Brain microvascular endothelial cell (primary cell): Measurements from ENCODE around the gene KCNT1.

Experiments
- DNase-seq: peaks from one replicate; pipeline ENCODE4 v3.0.0-alpha.2; 2020
- H3K27ac ChIP-seq: fragments of 250-450 bp; sonication (Bioruptor Pico); 2 replicates; pipeline ENCODE4 v1.5.1; 2020; ENCODE audit warnings: mild to moderate bottlenecking, moderate library complexity
- H3K27me3 ChIP-seq: fragments of 250-450 bp; sonication (Bioruptor Pico); replicated peaks from 2 replicates; pipeline ENCODE4 v1.5.1; 2020; ENCODE audit warnings: mild to moderate bottlenecking
- H3K36me3 ChIP-seq: fragments of 250-450 bp; sonication (Bioruptor Pico); replicated peaks from 2 replicates; pipeline ENCODE4 v1.5.1; 2020; ENCODE audit warnings: mild to moderate bottlenecking
- H3K4me3 ChIP-seq: 2 replicates; pipeline ENCODE4 v1.5.1; 2011; ENCODE audit warnings: low read depth, mild to moderate bottlenecking, control low read depth, low read length, moderate library complexity
- CTCF ChIP-seq: IDR thresholded peaks from 2 replicates; pipeline ENCODE4 v1.5.1; 2011; ENCODE audit warnings: low read depth, mild to moderate bottlenecking, moderate library complexity, low read length, control low read depth, inconsistent platforms; ENCODE audit errors: missing control alignments
- in situ Hi-C: cut with HindIII; loops from 2 replicates; pipeline ENCODE4 v1.10.0; 2017; ENCODE audit warnings: low sequenced_read_pairs, low pct_ligation_motif_present

KCNT1 gene

GRCh38 chr9:135801070-135801469 is 99.1 kb downstream of the KCNT1 start:
- TF ChIP-seq CTCF, result no peak
- in situ Hi-C loops, result no loop called here
- H3K36me3 ChIP-seq, result no peaks in the 10 kb centered on the region
- H3K4me3 ChIP-seq, result no peak overlapping the region
- H3K27me3 ChIP-seq, result no peaks in the 10 kb centered on the region
- no peak overlapping the region for H3K27ac ChIP-seq
- no peak for DNase-seq

- no peak for TF ChIP-seq CTCF
- in situ Hi-C loops, result no loop called here
- H3K4me3 ChIP-seq, result no peak overlapping the region
These were observed 101.0 kb downstream of the KCNT1 start for GRCh38 chr9:135802876-135803419.

DNA sequence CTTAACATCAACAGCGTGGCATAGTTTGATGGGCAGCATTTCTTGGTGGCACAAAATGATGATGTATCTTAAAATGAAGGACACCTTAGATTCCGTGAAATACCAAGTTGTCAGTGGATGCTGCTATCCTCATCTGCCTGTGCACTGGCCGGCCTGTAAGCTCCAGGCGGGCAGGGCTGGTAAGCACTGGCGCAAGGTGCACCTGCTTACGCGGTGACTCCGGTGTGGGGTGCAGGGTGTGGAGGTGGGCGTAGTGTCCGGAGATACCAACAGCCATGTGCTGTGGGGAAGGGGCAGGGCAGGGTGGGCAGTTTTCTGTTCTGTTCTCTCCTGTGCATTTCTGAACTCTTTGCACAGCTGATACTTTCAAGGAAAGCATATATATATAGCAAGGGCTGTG is 101.5 kb downstream of the KCNT1 start:
- DNase-seq, result no peak
- H3K36me3 ChIP-seq, result no peaks in the 10 kb centered on the region
- no peak overlapping the region for H3K27ac ChIP-seq
- no peak overlapping the region for H3K4me3 ChIP-seq
- in situ Hi-C loops, result no loop called here
- H3K27me3 ChIP-seq, result no peaks in the 10 kb centered on the region
- TF ChIP-seq CTCF, result no peak

More at GRCh38 chr9:135802876-135803419, 101.0 kb downstream of the KCNT1 start:
- DNase-seq, result no peak
- no peaks in the 10 kb centered on the region for H3K36me3 ChIP-seq
- H3K27me3 ChIP-seq, result no peaks in the 10 kb centered on the region
- H3K27ac ChIP-seq, result no peak overlapping the region

DNA sequence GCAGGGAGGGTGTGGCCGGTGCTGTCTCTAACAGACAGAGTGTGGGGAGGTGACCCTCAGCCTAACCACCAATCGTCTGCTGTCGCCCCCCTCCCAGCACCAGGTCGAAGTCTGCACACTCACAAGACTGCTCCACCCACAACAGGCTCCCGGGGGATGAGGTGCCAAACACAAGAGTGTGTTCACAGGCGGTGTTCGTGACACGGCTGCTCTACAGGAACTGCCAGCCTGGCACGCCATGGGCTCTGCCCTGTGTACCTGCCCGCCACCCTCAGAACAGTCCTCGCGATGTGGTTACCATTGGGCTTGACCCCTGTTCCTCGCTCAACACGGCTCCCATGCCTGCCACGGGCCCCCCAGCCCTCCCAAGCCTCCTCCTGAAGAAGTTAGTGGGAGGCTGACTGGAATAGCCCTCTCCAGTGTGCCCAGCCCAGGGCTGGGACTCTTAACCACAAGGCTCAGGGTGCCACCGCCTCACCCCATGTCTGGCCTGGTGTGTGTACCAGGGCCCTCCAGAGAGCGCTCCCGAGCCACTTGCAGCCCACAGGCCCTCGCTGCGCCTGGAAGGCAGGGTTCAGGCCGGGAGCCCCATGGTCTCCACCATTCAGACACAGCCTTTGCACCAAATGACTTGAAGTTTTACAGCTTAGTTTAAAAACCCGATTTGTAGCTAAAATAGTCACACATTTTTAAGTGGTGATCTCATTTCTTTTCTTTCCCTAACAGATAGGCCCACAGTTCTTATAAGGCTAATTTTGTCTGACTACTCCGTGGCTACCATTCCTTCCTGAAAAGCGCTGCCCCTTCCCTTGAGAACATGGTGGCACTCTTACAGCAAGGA is 102.8 kb downstream of the KCNT1 start:
- TF ChIP-seq CTCF, result peak; percentile 16
- Histone ChIP-seq H3K27ac (no peak overlapping the region), H3K4me3 (no peak overlapping the region), H3K27me3 (no peaks in the 10 kb centered on the region), H3K36me3 (peaks cover 3% of the 10 kb centered on the region)
- no peak for DNase-seq
- in situ Hi-C loops, result no loop called here

DNA sequence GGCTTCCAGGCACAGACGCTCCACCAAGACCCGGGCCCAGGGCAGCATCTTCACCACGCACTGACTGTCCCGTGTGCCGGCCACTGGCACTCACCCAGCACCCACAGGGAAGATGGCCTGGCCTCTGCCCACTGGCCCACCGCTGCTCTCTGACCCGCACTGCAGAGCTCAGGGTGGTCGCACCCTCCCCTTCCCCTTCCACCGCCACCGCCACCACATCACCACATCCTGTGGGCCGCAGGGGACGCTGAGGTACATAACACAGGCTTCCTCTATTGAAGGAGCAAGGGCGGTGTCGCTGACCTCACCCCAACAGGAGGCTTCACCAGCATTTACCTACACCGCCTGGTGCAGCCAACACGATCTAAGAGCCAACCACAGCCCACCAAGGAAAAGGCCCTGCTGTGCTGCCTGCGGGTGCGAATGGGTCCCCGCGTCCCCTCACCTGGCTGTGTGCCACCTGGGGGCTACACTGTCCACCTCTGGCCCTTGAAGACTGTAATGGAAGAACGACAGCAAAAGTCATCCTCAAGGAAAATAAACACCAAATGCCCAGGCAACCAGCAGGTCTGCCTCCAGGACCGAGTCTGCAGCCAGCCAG is 103.5 kb downstream of the KCNT1 start:
- in situ Hi-C loops, result no loop called here
- Histone ChIP-seq H3K36me3 (peaks cover 8% of the 10 kb centered on the region), H3K4me3 (no peak overlapping the region), H3K27me3 (no peaks in the 10 kb centered on the region), H3K27ac (no peak overlapping the region)
- TF ChIP-seq CTCF, result no peak
- no peak for DNase-seq
